GM12892 (cell line): ENCODE results near the gene ST7.

Experiments
- POLR2A ChIP-seq: IDR thresholded peaks from 2 replicates; pipeline ENCODE4 v1.6.1; 2011; ENCODE audit warnings: low read depth, low read length, control low read depth
- TAF1 ChIP-seq: IDR thresholded peaks from 2 replicates; pipeline ENCODE4 v1.6.1; 2011; ENCODE audit warnings: low read depth, mild to moderate bottlenecking, control low read depth, low read length, borderline replicate concordance

GRCh38 chr7:117119192-117119924, 166.1 kb downstream of the ST7 start:
- TF ChIP-seq POLR2A = no peak
- TF ChIP-seq TAF1 = no peak
